Measurements from ENCODE around the gene DCBLD2. TPM values are rescaled to one million over a fixed set of nuclear protein-coding genes. Genes with fewer than 3 reads are reported as not detected.

Gene DCBLD2
- total and polyA plus RNA-seq, 12 donors = 9.1 to 68.2 (median 40.9) TPM

DNA sequence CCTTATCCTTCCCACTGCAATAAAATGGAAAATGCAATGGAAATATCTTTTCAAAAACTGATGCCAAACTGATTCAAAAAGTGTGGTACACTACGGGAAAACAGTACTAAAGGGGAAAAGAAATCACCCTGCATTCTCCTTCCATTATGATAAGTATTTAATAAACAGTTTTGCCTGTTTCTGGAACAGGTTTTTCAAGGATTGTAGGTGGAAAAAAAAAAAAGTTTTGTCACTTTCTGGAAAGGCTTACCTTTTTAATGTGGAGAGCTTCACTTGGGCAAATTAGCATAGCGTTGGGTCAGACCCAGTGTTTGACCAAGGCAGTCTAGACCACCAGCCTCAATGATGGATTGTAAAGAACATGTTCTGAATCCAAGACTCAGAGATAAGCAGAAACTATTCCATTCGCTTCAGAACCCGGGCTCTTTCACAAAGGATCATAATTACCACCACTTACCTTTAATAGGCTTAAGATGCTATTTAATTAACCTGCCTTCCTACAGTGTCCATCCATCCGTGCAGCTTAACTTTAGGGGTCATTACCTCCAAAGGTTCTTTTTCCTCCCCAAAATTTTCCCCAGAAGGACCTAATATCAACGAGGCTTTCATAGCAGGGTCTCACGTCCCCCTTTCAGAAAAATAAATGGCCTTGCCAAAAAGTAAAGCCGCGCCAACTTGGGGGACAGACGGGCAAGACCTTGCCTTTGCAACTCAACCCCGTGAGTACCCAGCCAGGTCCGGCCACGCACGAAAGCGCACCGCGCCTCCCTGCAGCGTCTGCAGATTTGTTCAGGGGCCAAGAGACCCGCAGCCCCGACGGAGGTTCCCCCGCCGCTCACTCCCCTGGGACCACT is 1.0 kb downstream of the DCBLD2 start:
- Histone ChIP-seq H3K36me3 (replicated peaks in 1 of 2) (no peaks in the 10 kb centered on the region), H3K27ac (peak overlapping the region in 4 of 5 donors; percentile 86 to 91 (median 90)), H3K9me3 (replicated peaks in 1 of 3) (no peaks in the 10 kb centered on the region), H3K4me1 (replicated peaks in 1 of 2) (peaks cover 16 to 42% of the 10 kb centered on the region in 2 donors), H3K4me3 (peak overlapping the region in 3 of 4 donors; percentile 30 to 91 (median 64)), H3K27me3 (no peaks in the 10 kb centered on the region)
- intact Hi-C loops (cut with DNase I) = loop anchor here in 1 of 2 donors (10.0 kb wide), 1 partner anchor 94 kb away; no protein-coding TSS in a partner anchor
- TF ChIP-seq POLR2A (IDR thresholded peaks at IDR 0.05) = no peak
- TF ChIP-seq, protein P1, sequence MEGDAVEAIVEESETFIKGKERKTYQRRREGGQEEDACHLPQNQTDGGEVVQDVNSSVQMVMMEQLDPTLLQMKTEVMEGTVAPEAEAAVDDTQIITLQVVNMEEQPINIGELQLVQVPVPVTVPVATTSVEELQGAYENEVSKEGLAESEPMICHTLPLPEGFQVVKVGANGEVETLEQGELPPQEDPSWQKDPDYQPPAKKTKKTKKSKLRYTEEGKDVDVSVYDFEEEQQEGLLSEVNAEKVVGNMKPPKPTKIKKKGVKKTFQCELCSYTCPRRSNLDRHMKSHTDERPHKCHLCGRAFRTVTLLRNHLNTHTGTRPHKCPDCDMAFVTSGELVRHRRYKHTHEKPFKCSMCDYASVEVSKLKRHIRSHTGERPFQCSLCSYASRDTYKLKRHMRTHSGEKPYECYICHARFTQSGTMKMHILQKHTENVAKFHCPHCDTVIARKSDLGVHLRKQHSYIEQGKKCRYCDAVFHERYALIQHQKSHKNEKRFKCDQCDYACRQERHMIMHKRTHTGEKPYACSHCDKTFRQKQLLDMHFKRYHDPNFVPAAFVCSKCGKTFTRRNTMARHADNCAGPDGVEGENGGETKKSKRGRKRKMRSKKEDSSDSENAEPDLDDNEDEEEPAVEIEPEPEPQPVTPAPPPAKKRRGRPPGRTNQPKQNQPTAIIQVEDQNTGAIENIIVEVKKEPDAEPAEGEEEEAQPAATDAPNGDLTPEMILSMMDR (IDR thresholded peaks at IDR 0.05) = no peak
- WGBS, 4 donors = 7 to 9% (median 7%) methylated on average over 20 to 23 of the region's 23 CpGs
- no peak for DNase-seq

DNA sequence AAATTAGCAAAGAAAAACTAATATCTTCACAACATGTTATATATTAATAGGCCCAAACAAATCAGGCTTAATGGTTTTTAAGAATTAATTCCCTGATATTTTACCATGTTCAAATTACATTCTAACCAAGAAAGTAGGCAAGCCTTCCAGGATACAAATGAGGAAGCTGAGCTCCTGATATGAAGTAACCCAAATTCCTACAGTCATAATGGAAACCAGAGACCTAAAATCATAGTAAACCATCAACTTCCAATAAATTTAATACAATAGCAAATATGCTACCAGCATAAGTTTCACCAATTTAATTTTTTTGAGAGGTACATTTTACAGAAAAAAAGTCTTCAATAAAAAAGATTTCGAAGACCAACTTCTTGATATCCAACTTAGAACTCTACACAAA is 3.8 kb downstream of the DCBLD2 start:
- no peak for TF ChIP-seq POLR2A (IDR thresholded peaks at IDR 0.05)
- TF ChIP-seq, protein P1 (IDR thresholded peaks at IDR 0.05) = no peak
- no peak for DNase-seq
- WGBS, 4 donors = 46 to 62% (median 49%) methylated on average over 1 of the region's 1 CpG
- peaks cover 16 to 39% of the 10 kb centered on the region in 2 donors for H3K4me1 ChIP-seq (replicated peaks in 1 of 2)
- intact Hi-C loops (cut with DNase I) = no loop called here
- no peaks in the 10 kb centered on the region for H3K36me3 ChIP-seq (replicated peaks in 1 of 2)
- no peaks in the 10 kb centered on the region for H3K9me3 ChIP-seq (replicated peaks in 1 of 3)
- no peaks in the 10 kb centered on the region for H3K27me3 ChIP-seq
- H3K27ac ChIP-seq = no peak overlapping the region
- H3K4me3 ChIP-seq = no peak overlapping the region

DNA sequence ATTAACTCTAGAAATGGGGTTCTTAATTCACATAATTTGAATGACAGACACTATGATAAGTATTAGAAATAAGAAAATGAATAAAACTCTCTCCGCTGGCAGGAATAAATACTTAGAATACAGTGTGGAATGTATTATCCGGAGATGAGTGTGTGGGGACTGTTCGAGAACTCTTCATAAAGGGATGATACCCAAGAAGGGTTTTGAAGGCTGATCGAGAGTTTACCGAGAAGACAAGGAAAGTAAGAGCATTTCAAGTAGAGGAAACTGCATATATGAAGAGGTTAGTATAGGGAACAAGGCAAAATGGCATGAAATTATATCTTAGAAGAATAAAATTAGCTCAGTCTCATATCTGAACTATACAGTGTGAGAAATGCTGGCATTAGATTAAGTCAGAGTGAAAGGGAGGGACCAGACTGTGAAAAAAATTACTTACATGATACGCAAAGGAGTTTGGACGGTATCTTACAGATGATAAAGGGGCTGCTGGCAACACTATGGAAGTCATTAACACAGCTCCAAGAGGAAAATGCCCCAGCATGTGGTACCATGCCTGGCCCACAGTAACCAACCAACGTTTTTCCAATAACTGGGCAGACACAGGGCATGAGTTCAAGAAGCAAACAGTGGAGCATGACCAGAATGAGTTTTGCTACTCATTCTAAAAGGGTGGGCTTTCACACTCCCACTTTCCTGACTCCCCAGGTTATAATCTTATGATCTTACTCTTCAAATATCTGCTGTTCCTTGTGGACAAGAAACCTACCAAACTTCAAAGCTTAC is 6.5 kb downstream of the DCBLD2 start:
- H3K4me1 ChIP-seq (replicated peaks in 1 of 2) = peaks cover 5 to 42% of the 10 kb centered on the region in 2 donors
- H3K27ac ChIP-seq = no peak overlapping the region
- H3K9me3 ChIP-seq (replicated peaks in 1 of 3) = no peaks in the 10 kb centered on the region
- no peaks in the 10 kb centered on the region for H3K27me3 ChIP-seq
- DNase-seq = no peak
- no peak overlapping the region for H3K4me3 ChIP-seq
- 90 to 96% (median 94%) methylated on average over 8 of the region's 8 CpGs for WGBS, 4 donors
- H3K36me3 ChIP-seq (replicated peaks in 1 of 2) = no peaks in the 10 kb centered on the region
- TF ChIP-seq POLR2A (IDR thresholded peaks at IDR 0.05) = no peak
- TF ChIP-seq, protein P1 (IDR thresholded peaks at IDR 0.05) = no peak
- intact Hi-C loops (cut with DNase I) = no loop called here

DNA sequence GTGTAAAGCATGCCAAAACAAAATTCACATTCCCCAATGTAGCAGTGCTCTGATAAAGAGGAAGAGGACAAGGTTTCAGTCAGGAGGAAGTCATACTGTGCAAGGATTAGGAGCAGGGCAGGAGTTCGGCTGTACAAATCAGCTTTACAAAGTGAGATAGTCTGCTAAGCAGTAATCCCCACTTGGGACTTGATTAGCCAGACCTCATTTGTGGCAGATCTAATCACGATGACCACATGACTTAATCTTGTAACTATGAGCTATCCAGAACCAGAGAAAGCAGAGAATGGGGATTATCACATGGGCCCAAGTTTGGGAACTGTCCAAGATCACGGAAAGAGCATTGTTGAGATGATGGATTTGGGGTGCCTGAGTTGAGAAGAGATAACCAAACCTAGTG is 7.8 kb downstream of the DCBLD2 start:
- no peaks in the 10 kb centered on the region for H3K9me3 ChIP-seq (replicated peaks in 1 of 3)
- H3K27me3 ChIP-seq = no peaks in the 10 kb centered on the region
- H3K4me3 ChIP-seq = no peak overlapping the region
- H3K27ac ChIP-seq = no peak overlapping the region
- H3K4me1 ChIP-seq (replicated peaks in 1 of 2) = peaks cover 0 to 31% of the 10 kb centered on the region in 2 donors
- H3K36me3 ChIP-seq (replicated peaks in 1 of 2) = no peaks in the 10 kb centered on the region
- DNase-seq = no peak
- TF ChIP-seq, protein P1 (IDR thresholded peaks at IDR 0.05) = no peak
- no peak for TF ChIP-seq POLR2A (IDR thresholded peaks at IDR 0.05)
- intact Hi-C loops (cut with DNase I) = no loop called here
- WGBS, 4 donors = 28 to 40% (median 37%) methylated on average over 3 of the region's 3 CpGs
